IgD-negative memory B cell (primary cell): ENCODE data around the gene LBP. TPM values are rescaled to one million over a fixed set of nuclear protein-coding genes. Genes with fewer than 3 reads are reported as not detected.
A peak's percentile ranks its signal among the peaks of the same experiment; 100 is the strongest.
"Not testable (repeated sequence)": the region's sequence is repeated elsewhere in the genome, so short reads cannot be mapped to it uniquely, and the experiment has no call there.

Source experiments
- H3K27ac Mint-ChIP-seq, 3 donors: one replicate each; pipeline ENCODE4 v1.8.0; 2020 to 2022; ENCODE audit warnings: mild to moderate bottlenecking in 3 of 3, mixed read lengths in 3 of 3, moderate library complexity in 1 of 3
- H3K27me3 Mint-ChIP-seq: one replicate; pipeline ENCODE4 v1.8.0; 2021; ENCODE audit warnings: mixed read lengths
- H3K36me3 Mint-ChIP-seq: one replicate; pipeline ENCODE4 v1.8.0; 2020; ENCODE audit warnings: mild to moderate bottlenecking, mixed read lengths
- H3K4me1 Mint-ChIP-seq, 3 donors: one replicate each; pipeline ENCODE4 v1.8.0; 2020 to 2022; ENCODE audit warnings: mixed read lengths in 3 of 3, mild to moderate bottlenecking in 1 of 3
- H3K4me3 Mint-ChIP-seq, 4 donors: one replicate each; pipeline ENCODE4 v1.8.0; 2020 to 2022; ENCODE audit warnings: mild to moderate bottlenecking in 4 of 4, mixed read lengths in 4 of 4, moderate library complexity in 3 of 4
- H3K9me3 Mint-ChIP-seq, 3 donors: one replicate each; pipeline ENCODE4 v1.8.0; 2020 to 2021; ENCODE audit warnings: mixed read lengths in 3 of 3, mild to moderate bottlenecking in 1 of 3
- polyA plus RNA-seq: library from polyadenylated mRNA; unstranded; fragments of 300-500 nt; fragmentation: Illumina TruSeq; gene quantifications from one replicate; pipeline ENCODE4 v1.2.3, GENCODE V29; 2021

The LBP gene
- polyA plus RNA-seq, 1 donor from 2014 or later = not detected

GRCh38 chr20:38334016-38334415 is 12.3 kb upstream of the LBP start:
- Mint-ChIP-seq H3K9me3 (peaks cover 1 to 8% (median 7%) of the 10 kb centered on the region in 3 donors), H3K36me3 (peaks cover 6% of the 10 kb centered on the region), H3K4me3 (no peak overlapping the region), H3K27me3 (peaks cover 29% of the 10 kb centered on the region), H3K4me1 (no peaks in the 10 kb centered on the region), H3K27ac (no peak overlapping the region)

GRCh38 chr20:38336726-38337125 is 9.6 kb upstream of the LBP start:
- Mint-ChIP-seq H3K9me3 (peaks cover 1 to 8% (median 7%) of the 10 kb centered on the region in 3 donors), H3K36me3 (peaks cover 6% of the 10 kb centered on the region), H3K27me3 (peaks cover 27% of the 10 kb centered on the region), H3K4me1 (no peaks in the 10 kb centered on the region), H3K27ac (no peak overlapping the region), H3K4me3 (no peak overlapping the region)

- H3K27me3 Mint-ChIP-seq = peaks cover 25% of the 10 kb centered on the region
- peaks cover 1 to 8% (median 7%) of the 10 kb centered on the region in 3 donors for H3K9me3 Mint-ChIP-seq
- H3K4me1 Mint-ChIP-seq = no peaks in the 10 kb centered on the region
- peaks cover 6% of the 10 kb centered on the region for H3K36me3 Mint-ChIP-seq
- H3K27ac Mint-ChIP-seq = no peak overlapping the region
- H3K4me3 Mint-ChIP-seq = no peak overlapping the region
These were observed 8.6 kb upstream of the LBP start for GRCh38 chr20:38337561-38338140.

DNA sequence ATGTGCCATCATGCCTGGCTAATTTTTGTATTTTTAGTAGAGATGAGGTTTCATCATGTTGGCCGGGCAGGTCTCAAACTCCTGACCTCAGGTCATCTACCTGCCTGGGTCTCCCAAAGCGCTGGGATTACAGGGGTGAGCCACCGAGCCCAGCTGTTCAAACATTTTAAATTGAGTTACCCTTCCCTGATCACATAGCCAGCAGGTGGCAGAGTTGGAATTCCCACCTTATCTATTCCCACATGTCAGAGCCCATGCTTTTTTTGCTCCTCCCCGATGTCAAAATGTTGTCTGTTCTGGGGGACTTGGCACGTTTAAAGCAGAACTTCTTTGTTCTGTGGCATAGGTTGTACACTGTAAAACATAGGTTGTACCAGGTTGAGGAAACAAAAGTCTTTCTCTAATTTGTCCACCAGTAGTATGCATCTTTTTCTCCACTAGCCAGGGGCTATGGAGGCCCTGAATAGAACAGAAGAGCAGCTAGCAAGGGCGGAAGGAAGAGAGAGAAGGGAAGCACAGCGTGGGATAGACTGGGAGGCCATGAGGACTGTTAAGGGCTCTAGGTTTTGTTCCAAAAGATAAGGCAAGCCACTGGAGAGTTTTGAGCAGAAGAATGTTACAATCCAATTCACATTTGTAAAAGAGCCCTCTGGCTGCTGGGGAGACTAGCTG is 7.3 kb upstream of the LBP start:
- H3K9me3 Mint-ChIP-seq = peaks cover 1 to 8% (median 7%) of the 10 kb centered on the region in 3 donors
- H3K27ac Mint-ChIP-seq = no peak overlapping the region
- no peak overlapping the region for H3K4me3 Mint-ChIP-seq
- peaks cover 23% of the 10 kb centered on the region for H3K27me3 Mint-ChIP-seq
- no peaks in the 10 kb centered on the region for H3K4me1 Mint-ChIP-seq
- peaks cover 6% of the 10 kb centered on the region for H3K36me3 Mint-ChIP-seq

GRCh38 chr20:38339521-38339896 is 6.8 kb upstream of the LBP start:
- not testable (repeated sequence) for H3K27ac Mint-ChIP-seq, H3K9me3 Mint-ChIP-seq

DNA sequence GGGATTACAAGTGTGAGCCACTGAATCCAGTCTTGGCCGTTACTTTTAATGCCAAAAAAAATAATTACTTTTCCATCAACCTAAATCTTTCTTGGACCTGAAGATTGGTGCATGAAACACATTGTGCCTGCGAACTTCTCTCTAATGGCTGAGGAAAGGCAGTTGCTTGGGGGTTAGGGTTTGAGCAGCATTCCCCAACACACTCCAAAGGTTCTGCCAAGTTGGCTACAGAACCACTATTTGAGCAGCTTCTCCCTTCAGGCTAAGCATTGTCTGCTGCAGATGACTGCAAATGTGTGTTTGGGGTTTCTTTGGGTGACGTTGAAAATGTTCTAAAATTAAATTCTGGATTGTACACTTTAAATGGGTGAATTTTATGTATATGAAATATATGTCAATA is 6.3 kb upstream of the LBP start:
- no peaks in the 10 kb centered on the region for H3K4me1 Mint-ChIP-seq
- peaks cover 25% of the 10 kb centered on the region for H3K27me3 Mint-ChIP-seq
- no peak overlapping the region for H3K4me3 Mint-ChIP-seq
- no peak overlapping the region for H3K27ac Mint-ChIP-seq
- peaks cover 1 to 8% (median 7%) of the 10 kb centered on the region in 3 donors for H3K9me3 Mint-ChIP-seq
- H3K36me3 Mint-ChIP-seq = peaks cover 6% of the 10 kb centered on the region

More at GRCh38 chr20:38339521-38339896, 6.8 kb upstream of the LBP start:
- peaks cover 24% of the 10 kb centered on the region for H3K27me3 Mint-ChIP-seq
- H3K4me3 Mint-ChIP-seq, H3K36me3 Mint-ChIP-seq, H3K4me1 Mint-ChIP-seq: not testable (repeated sequence)

DNA sequence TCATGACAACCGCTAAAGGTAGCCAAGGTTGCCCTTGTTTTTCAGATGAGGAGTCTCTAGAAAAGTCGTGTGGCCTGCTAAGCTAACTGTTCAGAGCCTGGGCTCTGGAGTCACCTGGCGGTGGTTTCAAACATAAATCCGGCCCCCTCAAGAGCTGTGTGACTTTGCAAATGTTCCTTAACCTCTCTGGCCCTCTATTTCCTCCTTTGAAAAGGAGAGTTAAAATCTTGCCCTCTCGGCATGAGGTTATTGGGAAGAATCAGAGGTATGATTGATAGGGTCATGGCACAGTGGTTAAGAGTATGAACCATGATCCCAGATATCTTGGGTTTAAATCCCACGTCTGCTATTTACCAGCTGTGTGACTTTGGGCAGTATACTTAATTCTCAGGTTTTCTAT is 5.6 kb upstream of the LBP start:
- Mint-ChIP-seq H3K27ac (no peak overlapping the region), H3K4me3 (peak overlapping the region in 1 of 4 donors; percentile 34), H3K36me3 (peaks cover 6% of the 10 kb centered on the region), H3K27me3 (peaks cover 21% of the 10 kb centered on the region), H3K9me3 (peaks cover 1 to 8% (median 7%) of the 10 kb centered on the region in 3 donors), H3K4me1 (no peaks in the 10 kb centered on the region)

- Mint-ChIP-seq H3K4me1 (no peaks in the 10 kb centered on the region), H3K27ac (no peak overlapping the region), H3K27me3 (peaks cover 17% of the 10 kb centered on the region), H3K9me3 (peaks cover 0 to 8% (median 5%) of the 10 kb centered on the region in 3 donors), H3K4me3 (no peak overlapping the region), H3K36me3 (peaks cover 1% of the 10 kb centered on the region)
These were observed 4.1 kb upstream of the LBP start for GRCh38 chr20:38342216-38342615.

- peaks cover 0 to 6% (median 3%) of the 10 kb centered on the region in 3 donors for H3K9me3 Mint-ChIP-seq
- H3K36me3 Mint-ChIP-seq = no peaks in the 10 kb centered on the region
- no peak overlapping the region for H3K4me3 Mint-ChIP-seq
- H3K4me1 Mint-ChIP-seq = no peaks in the 10 kb centered on the region
- H3K27ac Mint-ChIP-seq = no peak overlapping the region
- H3K27me3 Mint-ChIP-seq = peaks cover 16% of the 10 kb centered on the region
These were observed 3.5 kb upstream of the LBP start for GRCh38 chr20:38342713-38343310.

DNA sequence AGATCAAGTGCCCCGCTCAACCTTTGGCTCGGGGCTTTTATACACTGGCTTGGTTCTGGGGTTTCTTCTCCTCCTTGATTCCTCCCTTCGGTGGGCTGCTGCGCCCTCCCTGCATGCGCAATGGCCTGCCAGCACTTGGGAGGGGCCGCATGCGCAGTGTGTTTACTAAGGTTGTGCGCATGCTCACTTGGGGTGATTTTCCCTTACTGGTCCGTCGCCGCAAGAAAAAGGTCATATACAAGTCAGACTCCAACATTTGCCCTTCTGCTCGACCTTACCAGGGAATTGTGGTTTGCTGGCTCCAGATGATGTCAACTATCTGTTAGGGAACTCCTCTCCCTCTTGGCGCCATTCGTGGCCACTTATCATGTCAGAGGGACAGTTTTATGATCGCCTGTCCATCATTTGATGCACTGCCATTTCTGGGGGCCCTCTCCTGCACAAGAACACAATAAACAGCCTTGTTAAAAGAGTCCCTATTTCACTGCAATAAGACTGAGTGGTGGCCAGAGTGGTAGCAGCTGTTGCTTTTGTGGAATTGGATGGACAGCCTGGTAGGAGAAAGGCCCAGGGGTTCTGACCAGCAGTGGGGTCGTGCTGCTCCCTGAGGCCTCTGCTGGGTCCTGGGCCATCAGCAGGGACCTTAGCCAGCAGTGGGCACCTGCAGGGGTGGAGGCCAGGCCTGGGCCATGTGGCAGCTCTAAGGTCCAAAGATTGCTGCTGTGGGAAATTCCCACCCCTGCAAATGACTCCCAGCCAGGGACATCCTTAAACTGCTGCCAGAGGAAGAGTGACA is 2.8 kb upstream of the LBP start:
- Mint-ChIP-seq H3K9me3 (peaks cover 0 to 2% (median 0%) of the 10 kb centered on the region in 3 donors), H3K36me3 (no peaks in the 10 kb centered on the region), H3K27ac (no peak overlapping the region), H3K4me3 (no peak overlapping the region), H3K27me3 (peaks cover 16% of the 10 kb centered on the region), H3K4me1 (no peaks in the 10 kb centered on the region)

GRCh38 chr20:38344107-38344701 is 2.1 kb upstream of the LBP start:
- H3K27me3 Mint-ChIP-seq = peaks cover 13% of the 10 kb centered on the region
- no peaks in the 10 kb centered on the region for H3K9me3 Mint-ChIP-seq
- no peaks in the 10 kb centered on the region for H3K36me3 Mint-ChIP-seq
- no peak overlapping the region for H3K27ac Mint-ChIP-seq
- H3K4me1 Mint-ChIP-seq = no peaks in the 10 kb centered on the region
- H3K4me3 Mint-ChIP-seq = no peak overlapping the region

GRCh38 chr20:38345643-38346042 is 639 bp upstream of the LBP start:
- Mint-ChIP-seq H3K27ac (no peak overlapping the region), H3K9me3 (no peaks in the 10 kb centered on the region), H3K27me3 (peaks cover 11% of the 10 kb centered on the region), H3K4me3 (no peak overlapping the region), H3K4me1 (no peaks in the 10 kb centered on the region), H3K36me3 (no peaks in the 10 kb centered on the region)

- H3K27me3 Mint-ChIP-seq = peaks cover 11% of the 10 kb centered on the region
- H3K27ac Mint-ChIP-seq = no peak overlapping the region
- peaks cover 2% of the 10 kb centered on the region for H3K36me3 Mint-ChIP-seq
- no peak overlapping the region for H3K4me3 Mint-ChIP-seq
- H3K4me1 Mint-ChIP-seq = no peaks in the 10 kb centered on the region
- H3K9me3 Mint-ChIP-seq = no peaks in the 10 kb centered on the region
These were observed 459 bp downstream of the LBP start for GRCh38 chr20:38346741-38347140.

- no peaks in the 10 kb centered on the region for H3K9me3 Mint-ChIP-seq
- no peak overlapping the region for H3K4me3 Mint-ChIP-seq
- H3K36me3 Mint-ChIP-seq = peaks cover 2% of the 10 kb centered on the region
- no peak overlapping the region for H3K27ac Mint-ChIP-seq
- peaks cover 5% of the 10 kb centered on the region for H3K27me3 Mint-ChIP-seq
- peaks cover 0 to 8% (median 0%) of the 10 kb centered on the region in 3 donors for H3K4me1 Mint-ChIP-seq
These were observed 3.6 kb downstream of the LBP start for GRCh38 chr20:38349856-38350255.
